Activated CD4-positive, alpha-beta T cell treated with anti-CD3 and anti-CD28 coated beads for 1 hour (primary cell): ENCODE results near the gene PNMT.

Experiments used
- DNase-seq: peaks from one replicate; pipeline ENCODE4 v3.0.0-alpha.2; 2020

Gene PNMT

GRCh38 chr17:39715375-39716072, 47.3 kb downstream of the PNMT start:
- no peak for DNase-seq

GRCh38 chr17:39716073-39716818, 48.0 kb downstream of the PNMT start:
- DNase-seq: no peak

GRCh38 chr17:39716879-39717536, 48.8 kb downstream of the PNMT start:
- DNase-seq: no peak

- DNase-seq: no peak
Observed at GRCh38 chr17:39717660-39718059, 49.4 kb downstream of the PNMT start.

- no peak for DNase-seq
Observed at GRCh38 chr17:39719563-39720355, 51.5 kb downstream of the PNMT start.
